Mesenchymal stem cell (in vitro differentiated cells and primary cell): Measurements from ENCODE around the gene PTPN14.

Experiments used
- DNase-seq: peaks from one replicate; pipeline ENCODE4 v3.0.0-alpha.2; 2013
- H2AFZ ChIP-seq: one replicate; pipeline ENCODE4 v1.6.1; 2013; ENCODE audit warnings: low read depth, mild to moderate bottlenecking, control low read depth, inconsistent platforms, low read length, moderate library complexity
- H2AK5ac ChIP-seq: 2 replicates; pipeline ENCODE4 v1.6.1; 2013; ENCODE audit warnings: low read length, moderate library complexity, mild to moderate bottlenecking, inconsistent platforms; ENCODE audit not compliant: severe bottlenecking
- H2BK120ac ChIP-seq: one replicate; pipeline ENCODE4 v1.6.1; 2013; ENCODE audit warnings: low read depth, mild to moderate bottlenecking, inconsistent platforms, low read length, moderate library complexity
- H2BK12ac ChIP-seq, 2 experiments: one replicate each; pipeline ENCODE4 v1.6.1; 2013; ENCODE audit warnings: inconsistent platforms in 2 of 2, low read length in 2 of 2, mild to moderate bottlenecking in 2 of 2, moderate library complexity in 2 of 2, control low read depth in 1 of 2
- H2BK15ac ChIP-seq: one replicate; pipeline ENCODE4 v1.6.1; 2013; ENCODE audit warnings: mild to moderate bottlenecking, low read depth, inconsistent platforms; ENCODE audit not compliant: poor library complexity, severe bottlenecking
- H2BK5ac ChIP-seq: 2 replicates; pipeline ENCODE4 v1.6.1; 2013; ENCODE audit warnings: low read depth, mild to moderate bottlenecking, low read length, control low read depth, inconsistent platforms; ENCODE audit not compliant: poor library complexity, severe bottlenecking
- H3K14ac ChIP-seq, 2 experiments: one replicate each; pipeline ENCODE4 v1.6.1; 2013; ENCODE audit warnings: inconsistent platforms in 2 of 2, low read length in 2 of 2, control low read depth in 1 of 2, mild to moderate bottlenecking in 1 of 2, moderate library complexity in 1 of 2
- H3K18ac ChIP-seq, 2 experiments: one replicate each; pipeline ENCODE4 v1.6.1; 2013; ENCODE audit warnings: inconsistent platforms in 2 of 2, low read length in 2 of 2, control low read depth in 1 of 2, low read depth in 1 of 2, mild to moderate bottlenecking in 1 of 2
- H3K23ac ChIP-seq, 2 experiments: one replicate each; pipeline ENCODE4 v1.6.1; 2013; ENCODE audit warnings: inconsistent platforms in 2 of 2, low read length in 2 of 2, mild to moderate bottlenecking in 2 of 2, moderate library complexity in 2 of 2, control low read depth in 1 of 2
- H3K27ac ChIP-seq: 2 replicates; pipeline ENCODE4 v1.5.1; 2013; ENCODE audit warnings: mild to moderate bottlenecking, moderate library complexity, low read length, control low read depth, inconsistent platforms; ENCODE audit not compliant: poor library complexity, severe bottlenecking
- H3K27me3 ChIP-seq, 2 experiments: 2 replicates each; pipeline versions ENCODE4 v1.6.1 to v1.7.0; 2013; ENCODE audit warnings: low read length in 2 of 2, mild to moderate bottlenecking in 2 of 2, moderate library complexity in 2 of 2, control low read depth in 1 of 2, inconsistent platforms in 1 of 2; ENCODE audit not compliant: control insufficient read depth in 1 of 2, insufficient read depth in 1 of 2
- H3K36me3 ChIP-seq, 2 experiments: 2 replicates each; pipeline versions ENCODE4 v1.6.1 to v1.7.0; 2013; ENCODE audit warnings: low read length in 2 of 2, control low read depth in 1 of 2, inconsistent platforms in 1 of 2, low read depth in 1 of 2, mild to moderate bottlenecking in 1 of 2; ENCODE audit not compliant: insufficient read depth in 2 of 2, control insufficient read depth in 1 of 2
- H3K4ac ChIP-seq, 2 experiments: one replicate each; pipeline ENCODE4 v1.6.1; 2013; ENCODE audit warnings: inconsistent platforms in 2 of 2, low read length in 2 of 2, mild to moderate bottlenecking in 2 of 2, moderate library complexity in 2 of 2, control low read depth in 1 of 2, low read depth in 1 of 2
- H3K4me1 ChIP-seq: 2 replicates; pipeline ENCODE4 v1.6.1; 2013; ENCODE audit warnings: low read depth, low read length, control low read depth; ENCODE audit not compliant: control insufficient read depth, insufficient read depth
- H3K4me2 ChIP-seq: 2 replicates; pipeline ENCODE4 v1.6.1; 2013; ENCODE audit warnings: low read length, mild to moderate bottlenecking, inconsistent platforms; ENCODE audit not compliant: poor library complexity, severe bottlenecking
- H3K4me3 ChIP-seq, 2 experiments: 2 replicates each; pipeline versions ENCODE4 v1.5.1 to v1.7.0; 2013; ENCODE audit warnings: low read length in 2 of 2, mild to moderate bottlenecking in 2 of 2, control low read depth in 1 of 2, low read depth in 1 of 2; ENCODE audit not compliant: insufficient read depth in 1 of 2
- H3K79me1 ChIP-seq: replicated peaks from 2 replicates; pipeline ENCODE4 v1.6.1; 2013; ENCODE audit warnings: mild to moderate bottlenecking, control low read depth, low read length, inconsistent platforms; ENCODE audit not compliant: poor library complexity, severe bottlenecking
- H3K9ac ChIP-seq: 2 replicates; pipeline ENCODE4 v1.7.0; 2013; ENCODE audit warnings: mild to moderate bottlenecking, low read length, moderate library complexity
- H3K9me3 ChIP-seq: 2 replicates; pipeline ENCODE4 v1.7.0; 2013; ENCODE audit warnings: mild to moderate bottlenecking, low read length; ENCODE audit not compliant: control insufficient read depth
- H4K8ac ChIP-seq: one replicate; pipeline ENCODE4 v1.6.1; 2013; ENCODE audit warnings: inconsistent platforms, mild to moderate bottlenecking, low read length, moderate library complexity
- H4K91ac ChIP-seq: one replicate; pipeline ENCODE4 v1.6.1; 2013; ENCODE audit warnings: mild to moderate bottlenecking, low read length, inconsistent platforms
- WGBS: methylation state at CpG from one replicate; pipeline ENCODE4 v1.1.7; 2013; ENCODE audit warnings: mixed read lengths; 5-methylcytosine and 5-hydroxymethylcytosine counted together

Gene PTPN14

GRCh38 chr1:214547747-214548146 is 3.7 kb downstream of the PTPN14 start:
- H3K4me3 ChIP-seq, result no peak overlapping the region
- no peak overlapping the region for H2BK120ac ChIP-seq
- no peak overlapping the region for H4K8ac ChIP-seq
- no peak overlapping the region for H3K14ac ChIP-seq
- peak overlapping the region; percentile 19 for H3K27ac ChIP-seq
- peaks cover 8% of the 10 kb centered on the region for H3K4me1 ChIP-seq
- no peaks in the 10 kb centered on the region for H3K9me3 ChIP-seq
- no peak overlapping the region for H2BK12ac ChIP-seq
- peak overlapping the region; percentile 87 for H3K4me2 ChIP-seq
- H2BK5ac ChIP-seq, result no peak overlapping the region
- H3K36me3 ChIP-seq, result peaks cover 3 to 9% of the 10 kb centered on the region in 2 experiments
- no peak for DNase-seq
- no peak overlapping the region for H3K4ac ChIP-seq
- no peak overlapping the region for H4K91ac ChIP-seq
- no peak overlapping the region for H3K23ac ChIP-seq
- no peak overlapping the region for H3K18ac ChIP-seq
- H2BK15ac ChIP-seq, result no peak overlapping the region
- no peak overlapping the region for H2AK5ac ChIP-seq
- H3K27me3 ChIP-seq, result no peaks in the 10 kb centered on the region
- H3K79me1 ChIP-seq, result no peaks in the 10 kb centered on the region
- H2AFZ ChIP-seq, result no peak overlapping the region
- H3K9ac ChIP-seq, result no peak overlapping the region

- Histone ChIP-seq H3K23ac (no peak overlapping the region), H3K27me3 (no peaks in the 10 kb centered on the region), H2BK15ac (no peak overlapping the region), H2BK5ac (no peak overlapping the region), H3K18ac (no peak overlapping the region), H3K4me2 (peak overlapping the region; percentile 76), H2AK5ac (no peak overlapping the region), H3K9ac (no peak overlapping the region), H3K14ac (no peak overlapping the region), H4K91ac (no peak overlapping the region), H3K27ac (peak overlapping the region; percentile 52), H3K79me1 (no peaks in the 10 kb centered on the region), H3K4me3 (no peak overlapping the region), H3K4ac (no peak overlapping the region), H3K4me1 (peaks cover 11% of the 10 kb centered on the region), H2BK120ac (no peak overlapping the region), H2BK12ac (no peak overlapping the region), H3K9me3 (no peaks in the 10 kb centered on the region), H2AFZ (no peak overlapping the region), H3K36me3 (peaks cover 7 to 9% of the 10 kb centered on the region in 2 experiments), H4K8ac (no peak overlapping the region)
- DNase-seq, result no peak
- 91% methylated on average over 6 of the region's 6 CpGs for WGBS
Observed at GRCh38 chr1:214546886-214547641, 4.3 kb downstream of the PTPN14 start.

DNA sequence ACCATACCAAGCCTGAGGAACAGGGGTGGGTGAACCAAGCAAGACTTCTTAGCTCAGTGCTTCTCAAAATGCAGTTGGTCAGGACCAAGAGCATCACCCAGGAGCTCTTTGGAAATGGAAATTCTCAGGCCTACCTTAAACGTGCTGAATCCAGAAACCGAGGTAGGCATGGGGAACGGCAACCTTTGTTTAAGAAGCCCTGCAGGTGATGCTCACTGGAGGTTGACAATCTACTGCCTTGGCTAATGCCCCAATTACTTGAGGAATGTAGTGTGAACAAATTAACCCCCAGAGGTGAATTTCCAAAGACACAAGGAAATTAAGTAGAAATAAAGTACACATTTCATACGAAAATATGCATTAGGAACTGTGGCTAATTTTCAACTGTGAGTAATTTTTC is 5.3 kb downstream of the PTPN14 start:
- H3K27ac ChIP-seq, result no peak overlapping the region
- peak overlapping the region; percentile 26 for H3K4me2 ChIP-seq
- 83% methylated on average over 4 of the region's 4 CpGs for WGBS
- H2AK5ac ChIP-seq, result no peak overlapping the region
- no peaks in the 10 kb centered on the region for H3K9me3 ChIP-seq
- no peak overlapping the region for H4K8ac ChIP-seq
- no peak overlapping the region for H4K91ac ChIP-seq
- H3K9ac ChIP-seq, result no peak overlapping the region
- peaks cover 14% of the 10 kb centered on the region for H3K4me1 ChIP-seq
- no peak overlapping the region for H3K4me3 ChIP-seq
- H3K36me3 ChIP-seq, result peaks cover 7 to 16% of the 10 kb centered on the region in 2 experiments
- no peak overlapping the region for H3K23ac ChIP-seq
- H2BK12ac ChIP-seq, result no peak overlapping the region
- no peak for DNase-seq
- no peak overlapping the region for H2BK15ac ChIP-seq
- H3K79me1 ChIP-seq, result no peaks in the 10 kb centered on the region
- H3K27me3 ChIP-seq, result no peaks in the 10 kb centered on the region
- H2AFZ ChIP-seq, result no peak overlapping the region
- H3K18ac ChIP-seq, result no peak overlapping the region
- no peak overlapping the region for H2BK120ac ChIP-seq
- H2BK5ac ChIP-seq, result no peak overlapping the region
- no peak overlapping the region for H3K14ac ChIP-seq
- H3K4ac ChIP-seq, result no peak overlapping the region

DNA sequence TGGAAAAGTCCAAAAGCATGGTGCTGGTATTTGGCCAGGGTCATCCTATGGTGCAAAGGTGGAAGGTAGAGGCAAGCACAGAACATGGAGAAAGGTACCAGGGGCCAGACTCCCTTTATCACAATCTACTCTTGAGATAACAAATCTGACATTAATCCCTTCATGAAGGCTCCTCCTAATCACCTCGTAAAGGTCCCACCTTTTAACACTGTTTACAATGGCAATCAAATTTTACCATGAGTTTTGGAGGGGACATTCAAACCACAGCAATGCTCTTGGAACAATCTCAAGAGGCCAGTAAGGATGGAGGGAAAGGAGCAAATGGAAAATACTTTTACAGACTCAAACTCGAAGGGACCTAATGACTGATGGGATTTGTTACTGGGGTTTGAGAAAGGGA is 6.1 kb downstream of the PTPN14 start:
- no peak overlapping the region for H2BK120ac ChIP-seq
- no peak overlapping the region for H3K9ac ChIP-seq
- peaks cover 7 to 16% of the 10 kb centered on the region in 2 experiments for H3K36me3 ChIP-seq
- H3K18ac ChIP-seq, result no peak overlapping the region
- no peak overlapping the region for H3K4ac ChIP-seq
- H2AFZ ChIP-seq, result no peak overlapping the region
- no peak overlapping the region for H3K23ac ChIP-seq
- no peaks in the 10 kb centered on the region for H3K79me1 ChIP-seq
- no peak overlapping the region for H3K14ac ChIP-seq
- DNase-seq, result no peak
- no peak overlapping the region for H3K4me2 ChIP-seq
- no peak overlapping the region for H2BK5ac ChIP-seq
- H3K4me1 ChIP-seq, result peaks cover 17% of the 10 kb centered on the region
- H3K27me3 ChIP-seq, result no peaks in the 10 kb centered on the region
- H2BK12ac ChIP-seq, result no peak overlapping the region
- no peak overlapping the region for H3K4me3 ChIP-seq
- no peaks in the 10 kb centered on the region for H3K9me3 ChIP-seq
- H3K27ac ChIP-seq, result no peak overlapping the region
- H2AK5ac ChIP-seq, result no peak overlapping the region
- H2BK15ac ChIP-seq, result no peak overlapping the region
- no peak overlapping the region for H4K91ac ChIP-seq
- WGBS, result over 99% methylated on average over 2 of the region's 2 CpGs
- H4K8ac ChIP-seq, result no peak overlapping the region
